K562 (cell line): ENCODE measurements around the gene ATP8B2. TPM values are rescaled to one million over a fixed set of nuclear protein-coding genes. Genes with fewer than 3 reads are reported as not detected.

Source experiments
- ATAC-seq: fragments of 200-7000 bp; cut with Tn5 transposase; 3 replicates; pipeline ENCODE4 v1.9.1; 2020; ENCODE audit warnings: moderate library complexity
- BruUV-seq: library from RNA; stranded (reverse); fragments of 400-500 nt; replicated peaks from 2 replicates; lab custom pipeline; 2021; lab: Mats Ljungman, UMichigan
- CTCF ChIA-PET: fragments of 300-600 bp; formaldehyde crosslinking; extraction: SDS; loops from one replicate; lab custom pipeline; 2021; ENCODE audit warnings: low intra/inter-chr PET ratio; lab: Yijun Ruan, JAX
- POLR2A ChIA-PET: fragments of 300-600, 350-650 bp; sonication (Branson Sonifier 250); formaldehyde crosslinking; extraction: SDS; loops from one replicate; lab custom pipeline; 2021; ENCODE audit warnings: antibody characterized with exemption, inconsistent platforms; lab: Yijun Ruan, JAX
- DNase-seq, 4 experiments: peaks; one replicate each; pipeline versions ENCODE4 v3.0.0 to v3.0.0-alpha.2; 2011 to 2018; ENCODE audit warnings: low spot score in 3 of 4, mixed read lengths in 3 of 4; ENCODE audit errors: extremely low read depth in 1 of 4
- FAIRE-seq: peaks from 2 replicates; lab custom pipeline; 2011; peaks lifted over from hg19 to GRCh38; lab: Jason Lieb, UNC
- H2AFZ ChIP-seq: 2 replicates; pipeline ENCODE4 v1.6.0; 2011; ENCODE audit warnings: low read depth, low read length, control low read depth, inconsistent platforms
- H3K27ac ChIP-seq: fragments of 200-600 bp; 3 replicates; pipeline ENCODE4 v1.8.0; 2011; ENCODE audit warnings: low read depth, mild to moderate bottlenecking, control low read depth, inconsistent platforms, low read length, moderate library complexity, mixed read lengths; ENCODE audit errors: extremely low read depth
- H3K27me3 ChIP-seq, 2 experiments: fragments of 300-600 bp in 1 of 2; 2 replicates in 1 of 2; 3 replicates in 1 of 2; pipeline versions ENCODE4 v1.6.0 to v1.8.0; 2011; ENCODE audit warnings: inconsistent platforms in 2 of 2, low read length in 2 of 2, mild to moderate bottlenecking in 1 of 2, mixed read lengths in 1 of 2, moderate library complexity in 1 of 2; ENCODE audit not compliant: control insufficient read depth in 2 of 2, insufficient read depth in 2 of 2
- H3K36me3 ChIP-seq: fragments of 300-600 bp; 3 replicates; pipeline ENCODE4 v1.8.0; 2011; ENCODE audit warnings: mild to moderate bottlenecking, low read length, inconsistent platforms; ENCODE audit not compliant: control insufficient read depth, insufficient read depth
- H3K4me1 ChIP-seq, 2 experiments: fragments of 200-600 bp in 1 of 2; replicated peaks in 1 of 2; 2 replicates in 1 of 2; 3 replicates in 1 of 2; pipeline versions ENCODE4 v1.5.1 to v1.8.0; 2011; ENCODE audit warnings: inconsistent platforms in 2 of 2, low read length in 2 of 2, mild to moderate bottlenecking in 1 of 2, mixed read lengths in 1 of 2, moderate library complexity in 1 of 2; ENCODE audit not compliant: control insufficient read depth in 2 of 2, insufficient read depth in 2 of 2
- H3K4me2 ChIP-seq: 2 replicates; pipeline ENCODE4 v1.6.1; 2011; ENCODE audit warnings: low read length, control low read depth, inconsistent platforms, mixed read lengths; ENCODE audit not compliant: insufficient read depth
- H3K4me3 ChIP-seq: fragments of 200-600 bp; sonication (generic), shearing (Covaris generic); 2 replicates; pipeline ENCODE4 v1.5.1; 2016; ENCODE audit warnings: control low read depth, inconsistent platforms
- H3K79me2 ChIP-seq: fragments of 200-600 bp; 3 replicates; pipeline ENCODE4 v1.8.0; 2011; ENCODE audit warnings: low read length, inconsistent platforms; ENCODE audit not compliant: control insufficient read depth, insufficient read depth
- H3K9ac ChIP-seq, 2 experiments: 2 replicates each; pipeline versions ENCODE4 v1.6.0 to v1.6.1; 2011; ENCODE audit warnings: low read depth in 2 of 2, low read length in 2 of 2, control low read depth in 1 of 2, inconsistent platforms in 1 of 2, mild to moderate bottlenecking in 1 of 2, mixed read lengths in 1 of 2; ENCODE audit not compliant: insufficient read depth in 1 of 2
- H3K9me1 ChIP-seq: one replicate; pipeline ENCODE4 v1.6.0; 2011; ENCODE audit warnings: inconsistent platforms, mild to moderate bottlenecking, low read length, moderate library complexity; ENCODE audit not compliant: control insufficient read depth, insufficient read depth
- H3K9me3 ChIP-seq: replicated peaks from 2 replicates; pipeline ENCODE4 v1.5.1; 2011; ENCODE audit warnings: low read depth, low read length, inconsistent platforms; ENCODE audit not compliant: control insufficient read depth, insufficient read depth
- H4K20me1 ChIP-seq: replicated peaks from 2 replicates; pipeline ENCODE4 v1.6.1; 2011; ENCODE audit warnings: low read length, inconsistent platforms, mixed read lengths; ENCODE audit not compliant: control insufficient read depth, insufficient read depth
- DACH1 ChIP-seq: fragments of 450-650 bp; IDR thresholded peaks from 2 replicates; pipeline ENCODE4 v1.6.1; 2018; ENCODE audit not compliant: partially characterized antibody
- MNT ChIP-seq, 2 experiments: fragments of 450-650 bp; conservative IDR thresholded peaks; 2 replicates each; pipeline ENCODE4 v1.6.1; 2017; ENCODE audit warnings: mild to moderate bottlenecking in 2 of 2, moderate library complexity in 2 of 2
- POLR2AphosphoS2 ChIP-seq: IDR thresholded peaks from 2 replicates; pipeline ENCODE4 v1.6.1; 2012; ENCODE audit warnings: low read length, improper control_type of control experiment
- POU5F1 ChIP-seq: fragments of 150-350 bp; IDR thresholded peaks from 2 replicates; pipeline ENCODE4 v1.6.1; 2014; ENCODE audit warnings: borderline replicate concordance, low read length, low read depth, mild to moderate bottlenecking; ENCODE audit not compliant: partially characterized antibody
- ZFX ChIP-seq: sonication (generic); formaldehyde crosslinking; IDR thresholded peaks from 2 replicates; pipeline ENCODE4 v1.8.0; 2022; ENCODE audit warnings: mild to moderate bottlenecking, missing genetic modification reagents, moderate library complexity
- WGBS: fragments of 100-300 bp; shearing (Covaris generic); methylation state at CpG from one replicate; pipeline ENCODE4 v1.1.6; 2016; ENCODE audit warnings: low coverage, mixed read lengths; ENCODE audit not compliant: insufficient coverage; ENCODE audit errors: missing lambda C conversion rate; 5-methylcytosine and 5-hydroxymethylcytosine counted together
- in situ Hi-C: fragments of 300-500 bp; cut with MboI; formaldehyde crosslinking; loops from 4 replicates; pipeline ENCODE4 v1.15.0; 2018; ENCODE audit warnings: inconsistent platforms, mixed read lengths
- intact Hi-C: fragments of 100-400 bp; cut with micrococcal nuclease; formaldehyde crosslinking; loops from 2 replicates; pipeline ENCODE4 v1.14.2; 2022
- polyA plus RNA-seq, 8 experiments: library from polyadenylated mRNA; depleted of rRNA in 4 of 8; stranded (reverse) in 5 of 8; unstranded in 3 of 8; fragments of >200 nt; fragmentation: Nextera tagmentation in 2 of 8; fragmentation: Illumina TruSeq in 1 of 8; extraction: Ambion mirVana in 2 of 8; extraction: Trizol in 1 of 8; gene quantifications; 2 replicates each; pipeline versions ENCODE4 v1.2.1 to v1.2.3, GENCODE V29; 2011 to 2014; ENCODE audit warnings: inconsistent platforms in 1 of 8, missing spikeins in 1 of 8
- total RNA-seq, 7 experiments: library from RNA; depleted of rRNA in 6 of 7; stranded (reverse); fragments of >200 nt in 6 of 7; fragmentation: Illumina TruSeq in 2 of 7; extraction: Trizol in 2 of 7; gene quantifications; 2 replicates each; pipeline versions ENCODE4 v1.2.1 to v1.2.3, GENCODE V29; 2011 to 2021; ENCODE audit warnings: low replicate concordance in 1 of 7
- TF ChIP-seq, protein P1 (sequence below): fragments of 200-400 bp; formaldehyde crosslinking; IDR thresholded peaks from 2 replicates; pipeline ENCODE4 v1.6.1; 2017; ENCODE audit warnings: mild to moderate bottlenecking, low read depth, low read length, moderate library complexity
- TF ChIP-seq, protein P2 (sequence below): fragments of 450-650 bp; IDR thresholded peaks from 2 replicates; pipeline ENCODE4 v1.6.1; 2016; ENCODE audit warnings: low read depth

The ATP8B2 gene
- total and polyA plus RNA-seq, 9 of the 15 experiments (the other 6 are each of a cell fraction or from before 2014, with no cell fraction given): 0.27 to 33.2 (median 18.4) TPM

- 4% methylated on average over 31 of the region's 63 CpGs for WGBS
- in situ Hi-C loops: no loop called here
- peak overlapping the region; percentile 78 for H3K4me3 ChIP-seq
- TF ChIP-seq POLR2AphosphoS2: no peak
- TF ChIP-seq MNT (conservative IDR thresholded peaks at IDR 0.05): peak; percentile 41 to 67; a peak in 3 of 4 replicates
- TF ChIP-seq ZFX (CRISPR knock-in tag): peak; percentile 41
- TF ChIP-seq, protein P1, sequence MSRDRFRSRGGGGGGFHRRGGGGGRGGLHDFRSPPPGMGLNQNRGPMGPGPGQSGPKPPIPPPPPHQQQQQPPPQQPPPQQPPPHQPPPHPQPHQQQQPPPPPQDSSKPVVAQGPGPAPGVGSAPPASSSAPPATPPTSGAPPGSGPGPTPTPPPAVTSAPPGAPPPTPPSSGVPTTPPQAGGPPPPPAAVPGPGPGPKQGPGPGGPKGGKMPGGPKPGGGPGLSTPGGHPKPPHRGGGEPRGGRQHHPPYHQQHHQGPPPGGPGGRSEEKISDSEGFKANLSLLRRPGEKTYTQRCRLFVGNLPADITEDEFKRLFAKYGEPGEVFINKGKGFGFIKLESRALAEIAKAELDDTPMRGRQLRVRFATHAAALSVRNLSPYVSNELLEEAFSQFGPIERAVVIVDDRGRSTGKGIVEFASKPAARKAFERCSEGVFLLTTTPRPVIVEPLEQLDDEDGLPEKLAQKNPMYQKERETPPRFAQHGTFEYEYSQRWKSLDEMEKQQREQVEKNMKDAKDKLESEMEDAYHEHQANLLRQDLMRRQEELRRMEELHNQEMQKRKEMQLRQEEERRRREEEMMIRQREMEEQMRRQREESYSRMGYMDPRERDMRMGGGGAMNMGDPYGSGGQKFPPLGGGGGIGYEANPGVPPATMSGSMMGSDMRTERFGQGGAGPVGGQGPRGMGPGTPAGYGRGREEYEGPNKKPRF: no peak
- no peak for TF ChIP-seq POU5F1
- TF ChIP-seq, protein P2, sequence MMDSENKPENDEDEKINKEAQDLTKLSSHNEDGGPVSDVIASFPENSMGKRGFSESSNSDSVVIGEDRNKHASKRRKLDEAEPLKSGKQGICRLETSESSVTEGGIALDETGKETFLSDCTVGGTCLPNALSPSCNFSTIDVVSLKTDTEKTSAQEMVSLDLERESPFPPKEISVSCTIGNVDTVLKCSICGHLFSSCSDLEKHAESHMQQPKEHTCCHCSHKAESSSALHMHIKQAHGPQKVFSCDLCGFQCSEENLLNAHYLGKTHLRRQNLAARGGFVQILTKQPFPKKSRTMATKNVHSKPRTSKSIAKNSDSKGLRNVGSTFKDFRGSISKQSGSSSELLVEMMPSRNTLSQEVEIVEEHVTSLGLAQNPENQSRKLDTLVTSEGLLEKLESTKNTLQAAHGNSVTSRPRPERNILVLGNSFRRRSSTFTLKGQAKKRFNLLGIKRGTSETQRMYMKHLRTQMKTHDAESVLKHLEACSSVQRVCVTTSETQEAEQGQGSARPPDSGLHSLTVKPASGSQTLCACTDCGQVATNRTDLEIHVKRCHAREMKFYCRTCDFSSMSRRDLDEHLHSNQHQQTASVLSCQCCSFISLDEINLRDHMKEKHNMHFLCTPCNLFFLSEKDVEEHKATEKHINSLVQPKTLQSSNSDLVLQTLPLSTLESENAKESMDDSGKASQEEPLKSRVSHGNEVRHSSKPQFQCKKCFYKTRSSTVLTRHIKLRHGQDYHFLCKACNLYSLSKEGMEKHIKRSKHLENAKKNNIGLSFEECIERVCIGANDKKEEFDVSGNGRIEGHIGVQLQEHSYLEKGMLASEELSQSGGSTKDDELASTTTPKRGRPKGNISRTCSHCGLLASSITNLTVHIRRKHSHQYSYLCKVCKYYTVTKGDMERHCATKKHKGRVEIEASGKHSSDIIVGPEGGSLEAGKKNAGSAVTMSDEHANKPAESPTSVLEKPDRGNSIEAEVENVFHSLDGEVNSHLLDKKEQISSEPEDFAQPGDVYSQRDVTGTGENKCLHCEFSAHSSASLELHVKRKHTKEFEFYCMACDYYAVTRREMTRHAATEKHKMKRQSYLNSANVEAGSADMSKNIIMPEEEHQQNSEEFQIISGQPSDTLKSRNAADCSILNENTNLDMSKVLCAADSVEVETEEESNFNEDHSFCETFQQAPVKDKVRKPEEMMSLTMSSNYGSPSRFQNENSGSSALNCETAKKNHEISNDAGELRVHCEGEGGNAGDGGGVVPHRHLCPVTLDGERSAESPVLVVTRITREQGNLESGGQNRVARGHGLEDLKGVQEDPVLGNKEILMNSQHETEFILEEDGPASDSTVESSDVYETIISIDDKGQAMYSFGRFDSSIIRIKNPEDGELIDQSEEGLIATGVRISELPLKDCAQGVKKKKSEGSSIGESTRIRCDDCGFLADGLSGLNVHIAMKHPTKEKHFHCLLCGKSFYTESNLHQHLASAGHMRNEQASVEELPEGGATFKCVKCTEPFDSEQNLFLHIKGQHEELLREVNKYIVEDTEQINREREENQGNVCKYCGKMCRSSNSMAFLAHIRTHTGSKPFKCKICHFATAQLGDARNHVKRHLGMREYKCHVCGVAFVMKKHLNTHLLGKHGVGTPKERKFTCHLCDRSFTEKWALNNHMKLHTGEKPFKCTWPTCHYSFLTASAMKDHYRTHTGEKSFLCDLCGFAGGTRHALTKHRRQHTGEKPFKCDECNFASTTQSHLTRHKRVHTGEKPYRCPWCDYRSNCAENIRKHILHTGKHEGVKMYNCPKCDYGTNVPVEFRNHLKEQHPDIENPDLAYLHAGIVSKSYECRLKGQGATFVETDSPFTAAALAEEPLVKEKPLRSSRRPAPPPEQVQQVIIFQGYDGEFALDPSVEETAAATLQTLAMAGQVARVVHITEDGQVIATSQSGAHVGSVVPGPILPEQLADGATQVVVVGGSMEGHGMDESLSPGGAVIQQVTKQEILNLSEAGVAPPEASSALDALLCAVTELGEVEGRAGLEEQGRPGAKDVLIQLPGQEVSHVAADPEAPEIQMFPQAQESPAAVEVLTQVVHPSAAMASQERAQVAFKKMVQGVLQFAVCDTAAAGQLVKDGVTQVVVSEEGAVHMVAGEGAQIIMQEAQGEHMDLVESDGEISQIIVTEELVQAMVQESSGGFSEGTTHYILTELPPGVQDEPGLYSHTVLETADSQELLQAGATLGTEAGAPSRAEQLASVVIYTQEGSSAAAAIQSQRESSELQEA: no peak
- TF ChIP-seq DACH1: no peak
Measured at GRCh38 chr1:154325583-154326545, 539 bp downstream of the ATP8B2 start.

More at GRCh38 chr1:154325583-154326545, 539 bp downstream of the ATP8B2 start:
- H3K4me1 ChIP-seq: peaks cover 29 to 62% of the 10 kb centered on the region in 2 experiments; a peak in 4 of 5 replicates
- DNase-seq: peak; percentile 86 to 88 (median 87)
- ChIA-PET POLR2A (interaction anchor here (1.3 to 1.7 kb wide), 4 partner anchors 9 to 692 kb away, joined by 3 to 8 read pairs (median 5); partner anchors contain the start of gene CHTOP), CTCF (interaction anchor here (0.6 to 1.1 kb wide), 6 partner anchors 19 to 863 kb away, joined by 3 to 4 read pairs (median 3); partner anchors contain the start of gene IL6R)
- H3K9ac ChIP-seq: peak overlapping the region; percentile 84 to 88
- H3K79me2 ChIP-seq: peaks cover 33% of the 10 kb centered on the region
- H3K4me2 ChIP-seq: peak overlapping the region; percentile 98
- ATAC-seq: peak; percentile 86
- H2AFZ ChIP-seq: peak overlapping the region; percentile 94
- BruUV-seq: TSS peak; percentile 37
- intact Hi-C loops: no loop called here
- FAIRE-seq: peak; percentile 92
- H3K27me3 ChIP-seq: no peaks in the 10 kb centered on the region
- H3K36me3 ChIP-seq: peaks cover 4% of the 10 kb centered on the region; the same call in 2 of the 3 replicates
- no peaks in the 10 kb centered on the region for H4K20me1 ChIP-seq
- H3K9me3 ChIP-seq: no peaks in the 10 kb centered on the region
- peak overlapping the region; percentile 79 for H3K27ac ChIP-seq
- no peaks in the 10 kb centered on the region for H3K9me1 ChIP-seq
